Uterus (tissue), 4 donors: ENCODE measurements around the gene DNASE1L1. TPM values are rescaled to one million over a fixed set of nuclear protein-coding genes. Genes with fewer than 3 reads are reported as not detected.
A peak's percentile ranks its signal among the peaks of the same experiment; 100 is the strongest.
"Not testable (repeated sequence)": the region's sequence is repeated elsewhere in the genome, so short reads cannot be mapped to it uniquely, and the experiment has no call there.

Source experiments
- DNase-seq, 2 donors: peaks; one replicate each; pipeline ENCODE4 v3.0.0-alpha.2; 2019 to 2020
- H3K27ac ChIP-seq, 2 donors: fragments of 200-600 bp; sonication (generic); 1 replicate in 1 of 2; 2 replicates in 1 of 2; pipeline ENCODE4 v1.5.1; 2016 to 2018
- H3K27me3 ChIP-seq, 2 donors: fragments of 200-600 bp; sonication (generic); one replicate each; pipeline ENCODE4 v1.5.1; 2018 to 2019; ENCODE audit warnings: control low read depth in 1 of 2
- H3K36me3 ChIP-seq, 2 donors: fragments of 200-600 bp; sonication (generic); one replicate each; pipeline ENCODE4 v1.5.1; 2019; ENCODE audit warnings: control low read depth in 1 of 2
- H3K4me1 ChIP-seq, 2 donors: fragments of 200-600 bp; sonication (generic); one replicate each; pipeline ENCODE4 v1.5.1; 2018 to 2019; ENCODE audit warnings: control low read depth in 1 of 2
- H3K4me3 ChIP-seq, 2 donors: fragments of 200-600 bp; sonication (generic); 1 replicate in 1 of 2; 2 replicates in 1 of 2; pipeline ENCODE4 v1.5.1; 2018 to 2019; ENCODE audit warnings: mild to moderate bottlenecking in 1 of 2
- H3K9me3 ChIP-seq, 2 donors: fragments of 200-600 bp; sonication (generic); one replicate each; pipeline ENCODE4 v1.5.1; 2019; ENCODE audit warnings: control low read depth in 1 of 2
- POLR2A ChIP-seq, 2 donors: fragments of 450-650 bp; IDR thresholded peaks; one replicate each; pipeline ENCODE4 v1.6.1; 2016; ENCODE audit warnings: antibody characterized with exemption in 2 of 2, mild to moderate bottlenecking in 1 of 2, moderate library complexity in 1 of 2
- intact Hi-C: fragments of 100-400 bp; cut with DNase I; formaldehyde crosslinking; loops from one replicate; pipeline ENCODE4 v1.15.1; 2023; ENCODE audit warnings: low total_unique reads
- total RNA-seq, 4 donors: library from RNA; depleted of rRNA in 3 of 4; stranded (reverse); fragments of >200 nt in 3 of 4; gene quantifications; one replicate each; pipeline versions ENCODE4 v1.1.0 to v1.2.4, GENCODE V29; 2014 to 2023
- TF ChIP-seq, protein P1 (sequence below), 4 experiments: fragments of 200-600 bp in 2 of 4; fragments of 450-650 bp in 2 of 4; sonication (generic) in 2 of 4; IDR thresholded peaks; one replicate each; pipeline ENCODE4 v1.5.1; 2016 to 2019; ENCODE audit warnings: antibody characterized with exemption in 4 of 4, mild to moderate bottlenecking in 2 of 4, moderate library complexity in 1 of 4
- donor health status: DM: yes; HTN: yes; CAD: no.

DNASE1L1 gene
- total RNA-seq, 4 donors from 2014 or later: 10.2 to 31.8 (median 21.2) TPM

GRCh38 chrX:154388649-154389048, 20.4 kb downstream of the DNASE1L1 start:
- H3K27ac ChIP-seq, H3K4me3 ChIP-seq, H3K4me1 ChIP-seq, H3K36me3 ChIP-seq, DNase-seq, H3K9me3 ChIP-seq, H3K27me3 ChIP-seq, intact Hi-C loops: not testable (repeated sequence)

DNA sequence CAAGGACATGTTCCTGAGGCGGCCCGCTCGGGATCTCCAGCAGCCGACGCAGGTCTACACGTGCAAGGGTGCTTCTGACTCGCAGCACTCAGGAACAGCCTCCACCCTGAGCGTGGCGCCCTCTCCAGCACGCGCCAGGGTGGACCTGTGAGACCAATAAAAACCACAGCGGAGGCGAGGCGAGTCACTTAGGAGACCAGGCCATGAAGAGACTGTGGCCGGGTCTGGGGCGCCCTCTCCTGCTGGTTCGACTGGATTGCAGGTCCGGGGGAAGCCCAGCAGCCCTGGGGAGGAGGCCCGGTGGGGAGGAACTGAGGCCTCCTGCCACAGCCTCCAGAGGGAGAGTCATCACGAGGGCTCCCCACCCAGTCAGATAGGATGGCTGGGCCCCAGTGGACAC, 21.0 kb downstream of the DNASE1L1 start:
- H3K9me3 ChIP-seq, H3K4me3 ChIP-seq, H3K4me1 ChIP-seq, intact Hi-C loops, H3K27me3 ChIP-seq, H3K27ac ChIP-seq, H3K36me3 ChIP-seq, DNase-seq: not testable (repeated sequence)

GRCh38 chrX:154384284-154384892, 24.7 kb downstream of the DNASE1L1 start:
- H3K4me3 ChIP-seq: no peak overlapping the region
- H3K27ac ChIP-seq: peak overlapping the region; percentile 1 to 51
- no peaks in the 10 kb centered on the region for H3K36me3 ChIP-seq
- no peaks in the 10 kb centered on the region for H3K9me3 ChIP-seq
- no peak for TF ChIP-seq POLR2A (IDR thresholded peaks at IDR 0.05)
- TF ChIP-seq, protein P1, sequence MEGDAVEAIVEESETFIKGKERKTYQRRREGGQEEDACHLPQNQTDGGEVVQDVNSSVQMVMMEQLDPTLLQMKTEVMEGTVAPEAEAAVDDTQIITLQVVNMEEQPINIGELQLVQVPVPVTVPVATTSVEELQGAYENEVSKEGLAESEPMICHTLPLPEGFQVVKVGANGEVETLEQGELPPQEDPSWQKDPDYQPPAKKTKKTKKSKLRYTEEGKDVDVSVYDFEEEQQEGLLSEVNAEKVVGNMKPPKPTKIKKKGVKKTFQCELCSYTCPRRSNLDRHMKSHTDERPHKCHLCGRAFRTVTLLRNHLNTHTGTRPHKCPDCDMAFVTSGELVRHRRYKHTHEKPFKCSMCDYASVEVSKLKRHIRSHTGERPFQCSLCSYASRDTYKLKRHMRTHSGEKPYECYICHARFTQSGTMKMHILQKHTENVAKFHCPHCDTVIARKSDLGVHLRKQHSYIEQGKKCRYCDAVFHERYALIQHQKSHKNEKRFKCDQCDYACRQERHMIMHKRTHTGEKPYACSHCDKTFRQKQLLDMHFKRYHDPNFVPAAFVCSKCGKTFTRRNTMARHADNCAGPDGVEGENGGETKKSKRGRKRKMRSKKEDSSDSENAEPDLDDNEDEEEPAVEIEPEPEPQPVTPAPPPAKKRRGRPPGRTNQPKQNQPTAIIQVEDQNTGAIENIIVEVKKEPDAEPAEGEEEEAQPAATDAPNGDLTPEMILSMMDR (IDR thresholded peaks at IDR 0.05): peak; percentile 20 to 49 (median 36)
- DNase-seq: peak; percentile 41
- no peaks in the 10 kb centered on the region for H3K4me1 ChIP-seq
- H3K27me3 ChIP-seq: no peaks in the 10 kb centered on the region
- intact Hi-C loops: no loop called here

- Histone ChIP-seq H3K27ac (peak overlapping the region; percentile 1 to 51), H3K4me3 (no peak overlapping the region), H3K27me3 (no peaks in the 10 kb centered on the region), H3K4me1 (no peaks in the 10 kb centered on the region), H3K36me3 (no peaks in the 10 kb centered on the region), H3K9me3 (no peaks in the 10 kb centered on the region)
- TF ChIP-seq POLR2A (IDR thresholded peaks at IDR 0.05): no peak
- TF ChIP-seq, protein P1 (IDR thresholded peaks at IDR 0.05): no peak
- DNase-seq: peak; percentile 39 to 48
- intact Hi-C loops: no loop called here
Observed at GRCh38 chrX:154383359-154384283, 25.4 kb downstream of the DNASE1L1 start.

- Histone ChIP-seq H3K36me3 (no peaks in the 10 kb centered on the region), H3K4me1 (no peaks in the 10 kb centered on the region), H3K4me3 (no peak overlapping the region), H3K27me3 (no peaks in the 10 kb centered on the region), H3K27ac (no peak overlapping the region), H3K9me3 (no peaks in the 10 kb centered on the region)
- TF ChIP-seq POLR2A (IDR thresholded peaks at IDR 0.05): no peak
- TF ChIP-seq, protein P1 (IDR thresholded peaks at IDR 0.05): no peak
- peak in 1 of 2 donors; percentile 48 for DNase-seq
- intact Hi-C loops: no loop called here
Observed at GRCh38 chrX:154382483-154383069, 26.5 kb downstream of the DNASE1L1 start.

- no peak for TF ChIP-seq POLR2A (IDR thresholded peaks at IDR 0.05)
- TF ChIP-seq, protein P1 (IDR thresholded peaks at IDR 0.05): no peak
- intact Hi-C loops: no loop called here
- Histone ChIP-seq H3K9me3 (no peaks in the 10 kb centered on the region), H3K4me3 (no peak overlapping the region), H3K36me3 (no peaks in the 10 kb centered on the region), H3K4me1 (no peaks in the 10 kb centered on the region), H3K27me3 (no peaks in the 10 kb centered on the region), H3K27ac (no peak overlapping the region)
- no peak for DNase-seq
Observed at GRCh38 chrX:154381271-154381670, 27.8 kb downstream of the DNASE1L1 start.
